ENCODE results near the gene HPCAL1.
A peak's percentile ranks its signal among the peaks of the same experiment; 100 is the strongest.

Gene HPCAL1

DNA sequence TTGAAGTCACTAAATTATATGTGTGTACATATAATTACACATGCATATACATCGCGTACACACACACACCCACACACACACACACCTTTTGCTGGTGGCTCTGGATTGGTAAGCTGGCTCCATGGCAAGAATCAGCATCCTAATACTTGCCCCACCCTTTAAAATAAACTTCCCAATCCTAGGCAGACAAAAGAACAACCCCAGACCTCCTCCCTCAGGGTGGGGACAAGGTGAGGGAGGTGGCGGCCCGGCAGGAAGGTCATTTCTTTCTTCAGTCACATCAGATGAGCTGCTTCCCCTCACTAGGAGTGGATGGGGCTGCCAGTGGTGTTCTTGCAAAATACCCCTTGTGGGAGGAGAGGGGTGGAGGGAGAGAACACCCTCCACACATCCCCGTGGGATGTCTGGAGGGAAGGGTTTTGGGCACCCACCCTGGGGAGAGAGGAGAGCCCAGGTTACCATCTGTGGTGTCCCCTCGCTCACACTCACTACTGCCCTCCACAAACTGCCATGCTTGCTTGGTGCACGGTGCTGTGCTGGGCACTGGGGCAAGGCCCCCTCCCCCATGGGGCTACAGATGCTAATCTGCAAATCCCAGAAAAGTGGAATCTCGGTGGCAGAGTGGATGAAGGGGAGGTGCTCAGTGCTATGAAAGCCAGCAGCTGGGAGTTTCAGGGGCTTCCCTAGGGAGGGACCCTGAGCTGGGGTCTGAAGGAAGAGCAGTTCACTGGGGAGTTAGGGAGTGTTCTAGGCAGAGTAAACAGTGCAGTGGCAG, 81.4 kb downstream of the HPCAL1 start:
- Histone ChIP-seq H3K79me2 (ENCODE audit: control insufficient read depth, insufficient read depth, low read length, unreplicated experiment) (peaks cover 71% of the 10 kb centered on the region), H3K36me3 (ENCODE audit: insufficient read depth, low read length) (no peaks in the 10 kb centered on the region), H3K4me3 (ENCODE audit: low read depth, low read length) (no peak overlapping the region), H3K4me1 (ENCODE audit: control insufficient read depth, insufficient read depth, low read length, unreplicated experiment) (peaks cover 43% of the 10 kb centered on the region), H3K27ac (ENCODE audit: low read depth, low read length) (no peak overlapping the region), H2AFZ (ENCODE audit: low read length, unreplicated experiment) (no peak overlapping the region), H3K27me3 (ENCODE audit: insufficient read depth, low read length) (no peaks in the 10 kb centered on the region)

- Histone ChIP-seq H3K36me3 (ENCODE audit: insufficient read depth, low read length) (no peaks in the 10 kb centered on the region), H3K27me3 (ENCODE audit: insufficient read depth, low read length) (no peaks in the 10 kb centered on the region), H3K27ac (ENCODE audit: low read depth, low read length) (no peak overlapping the region), H3K4me3 (ENCODE audit: low read depth, low read length) (no peak overlapping the region), H3K4me1 (ENCODE audit: control insufficient read depth, insufficient read depth, low read length, unreplicated experiment) (peaks cover 46% of the 10 kb centered on the region), H2AFZ (ENCODE audit: low read length, unreplicated experiment) (no peak overlapping the region), H3K79me2 (ENCODE audit: control insufficient read depth, insufficient read depth, low read length, unreplicated experiment) (peaks cover 77% of the 10 kb centered on the region)
Observed at GRCh38 chr2:10385501-10385900, 82.8 kb downstream of the HPCAL1 start.

GRCh38 chr2:10385933-10386773, 83.4 kb downstream of the HPCAL1 start:
- Histone ChIP-seq H2AFZ (ENCODE audit: low read length, unreplicated experiment) (no peak overlapping the region), H3K4me3 (ENCODE audit: low read depth, low read length) (no peak overlapping the region), H3K36me3 (ENCODE audit: insufficient read depth, low read length) (no peaks in the 10 kb centered on the region), H3K27me3 (ENCODE audit: insufficient read depth, low read length) (no peaks in the 10 kb centered on the region), H3K79me2 (ENCODE audit: control insufficient read depth, insufficient read depth, low read length, unreplicated experiment) (peaks cover 77% of the 10 kb centered on the region), H3K4me1 (ENCODE audit: control insufficient read depth, insufficient read depth, low read length, unreplicated experiment) (peaks cover 48% of the 10 kb centered on the region), H3K27ac (ENCODE audit: low read depth, low read length) (0 out of 2 replicates have a peak overlapping the region, but pooled peaks have one; percentile 14)

DNA sequence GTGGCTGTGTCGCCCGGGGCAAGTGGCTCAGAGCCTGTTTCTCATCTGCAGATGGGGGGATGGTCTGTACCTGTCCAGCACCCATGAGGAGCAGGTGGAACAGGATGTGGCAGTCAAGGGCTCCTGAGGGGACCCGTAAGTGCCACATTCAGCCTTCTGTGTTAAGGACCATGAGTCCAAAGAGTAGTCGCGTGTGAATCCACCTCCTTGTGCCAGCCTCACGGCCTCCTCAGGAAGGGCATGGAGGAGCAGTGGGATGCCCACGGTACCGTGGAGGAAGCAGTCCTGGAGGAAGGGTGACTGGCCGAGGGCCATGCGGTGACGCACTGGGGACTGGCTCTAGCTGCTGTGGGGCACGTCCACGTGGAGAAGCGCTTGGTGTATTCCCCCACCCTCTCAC, 84.3 kb downstream of the HPCAL1 start:
- Histone ChIP-seq H3K36me3 (ENCODE audit: insufficient read depth, low read length) (no peaks in the 10 kb centered on the region), H3K27me3 (ENCODE audit: insufficient read depth, low read length) (no peaks in the 10 kb centered on the region), H2AFZ (ENCODE audit: low read length, unreplicated experiment) (no peak overlapping the region), H3K4me3 (ENCODE audit: low read depth, low read length) (no peak overlapping the region), H3K79me2 (ENCODE audit: control insufficient read depth, insufficient read depth, low read length, unreplicated experiment) (peaks cover 71% of the 10 kb centered on the region), H3K4me1 (ENCODE audit: control insufficient read depth, insufficient read depth, low read length, unreplicated experiment) (peaks cover 48% of the 10 kb centered on the region), H3K27ac (ENCODE audit: low read depth, low read length) (no peak overlapping the region)

DNA sequence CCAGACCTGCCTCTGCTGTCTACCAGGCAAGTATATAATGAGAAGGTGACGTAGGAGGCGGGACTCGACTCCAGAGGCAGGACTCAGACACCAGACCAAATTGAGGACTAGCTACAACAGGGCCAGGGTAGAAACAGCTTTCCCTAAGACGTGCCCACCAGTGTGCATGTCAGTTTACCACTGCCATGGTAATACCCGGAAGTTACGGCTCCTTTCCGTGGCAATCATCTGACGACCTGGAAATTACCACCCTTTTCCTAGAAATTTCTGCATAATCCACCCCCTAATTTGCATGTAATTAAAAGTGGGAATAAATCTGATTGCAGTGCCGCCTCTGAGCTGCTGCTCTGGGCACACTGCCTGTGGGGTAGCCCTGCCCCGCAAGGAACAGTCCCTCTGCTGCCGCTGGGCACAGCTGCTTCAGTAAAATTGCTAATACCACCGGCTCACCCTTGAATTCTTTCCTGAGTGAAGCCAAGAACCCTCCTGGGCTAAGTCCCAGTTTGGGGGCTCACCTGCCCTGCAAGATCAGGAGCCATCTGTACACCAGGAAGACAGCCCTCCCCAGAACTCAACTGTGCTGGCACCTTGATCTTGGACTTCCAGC, 86.4 kb downstream of the HPCAL1 start:
- H2AFZ ChIP-seq (ENCODE audit: low read length, unreplicated experiment), result no peak overlapping the region
- no peak overlapping the region for H3K4me3 ChIP-seq (ENCODE audit: low read depth, low read length)
- H3K27ac ChIP-seq (ENCODE audit: low read depth, low read length), result no peak overlapping the region
- peaks cover 42% of the 10 kb centered on the region for H3K4me1 ChIP-seq (ENCODE audit: control insufficient read depth, insufficient read depth, low read length, unreplicated experiment)
- no peaks in the 10 kb centered on the region for H3K36me3 ChIP-seq (ENCODE audit: insufficient read depth, low read length)
- H3K27me3 ChIP-seq (ENCODE audit: insufficient read depth, low read length), result no peaks in the 10 kb centered on the region
- H3K79me2 ChIP-seq (ENCODE audit: control insufficient read depth, insufficient read depth, low read length, unreplicated experiment), result peaks cover 67% of the 10 kb centered on the region

DNA sequence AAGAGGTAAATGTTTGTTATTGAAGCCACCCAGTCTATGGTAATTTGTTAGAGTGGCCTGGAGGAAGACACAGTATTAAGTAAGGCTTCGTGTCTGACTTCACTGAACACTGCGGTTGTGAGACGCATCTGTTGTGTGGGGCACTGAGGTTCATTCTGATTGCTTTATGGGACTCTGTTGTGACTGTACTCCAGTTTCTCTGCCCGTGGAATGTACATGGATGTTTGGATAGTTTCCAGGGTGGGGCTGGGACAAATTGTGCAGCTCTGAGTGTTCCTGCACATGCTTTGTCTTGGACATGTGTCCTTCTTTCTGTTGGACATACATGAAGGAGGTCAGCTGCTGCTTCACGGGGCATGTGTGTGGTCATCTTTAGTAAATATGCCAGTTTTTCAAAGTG, 86.9 kb downstream of the HPCAL1 start:
- no peak overlapping the region for H2AFZ ChIP-seq (ENCODE audit: low read length, unreplicated experiment)
- H3K4me1 ChIP-seq (ENCODE audit: control insufficient read depth, insufficient read depth, low read length, unreplicated experiment), result peaks cover 39% of the 10 kb centered on the region
- H3K4me3 ChIP-seq (ENCODE audit: low read depth, low read length), result peak overlapping the region; percentile 16; the same call in 1 of the 2 replicates
- H3K79me2 ChIP-seq (ENCODE audit: control insufficient read depth, insufficient read depth, low read length, unreplicated experiment), result peaks cover 69% of the 10 kb centered on the region
- peak overlapping the region; percentile 46; the same call in 1 of the 2 replicates for H3K27ac ChIP-seq (ENCODE audit: low read depth, low read length)
- no peaks in the 10 kb centered on the region for H3K27me3 ChIP-seq (ENCODE audit: insufficient read depth, low read length)
- H3K36me3 ChIP-seq (ENCODE audit: insufficient read depth, low read length), result no peaks in the 10 kb centered on the region

DNA sequence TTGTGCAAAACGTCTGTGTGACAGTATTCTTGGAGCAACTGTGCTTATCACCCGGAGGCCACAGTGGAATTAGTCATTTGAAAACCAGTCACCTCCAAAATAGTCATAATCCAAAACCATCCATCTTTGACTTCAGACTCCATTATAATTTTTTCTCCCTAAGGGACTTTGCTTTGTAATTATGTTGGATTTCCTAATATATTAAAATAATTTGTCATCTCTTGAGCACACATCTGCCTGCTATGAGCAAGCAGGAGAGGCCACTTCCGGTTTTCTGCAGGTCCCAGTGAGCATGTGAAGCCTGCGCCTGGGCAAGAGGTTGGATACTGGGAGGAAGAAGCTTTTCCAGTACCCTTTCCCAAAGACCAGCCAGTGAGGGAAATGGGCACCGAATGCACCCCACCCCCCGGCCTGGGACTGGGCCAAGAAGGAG, 87.7 kb downstream of the HPCAL1 start:
- Histone ChIP-seq H3K79me2 (ENCODE audit: control insufficient read depth, insufficient read depth, low read length, unreplicated experiment) (peaks cover 68% of the 10 kb centered on the region), H3K4me1 (ENCODE audit: control insufficient read depth, insufficient read depth, low read length, unreplicated experiment) (peaks cover 35% of the 10 kb centered on the region)

DNA sequence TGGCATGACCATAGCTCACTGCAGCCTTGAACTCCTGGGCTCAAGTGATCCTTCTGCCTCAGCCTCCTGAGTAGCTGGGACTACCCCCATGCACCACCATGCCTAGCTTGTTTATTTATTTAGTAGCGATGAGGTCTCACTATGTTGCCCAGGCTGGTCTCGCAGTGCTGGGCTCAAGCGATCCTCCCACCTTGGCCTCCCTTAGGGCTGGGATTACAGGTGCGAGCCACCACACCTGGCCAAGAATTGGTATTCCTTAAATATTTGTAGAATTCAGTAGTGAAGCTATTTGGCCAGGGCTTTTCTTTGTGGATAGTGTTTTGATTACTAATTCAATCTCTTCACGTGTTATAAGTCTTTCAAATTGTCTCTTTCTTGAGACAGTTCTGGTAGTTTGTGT, 89.4 kb downstream of the HPCAL1 start:
- Histone ChIP-seq H2AFZ (ENCODE audit: low read length, unreplicated experiment) (no peak overlapping the region), H3K27ac (ENCODE audit: low read depth, low read length) (no peak overlapping the region), H3K4me1 (ENCODE audit: control insufficient read depth, insufficient read depth, low read length, unreplicated experiment) (peaks cover 22% of the 10 kb centered on the region), H3K36me3 (ENCODE audit: insufficient read depth, low read length) (no peaks in the 10 kb centered on the region), H3K79me2 (ENCODE audit: control insufficient read depth, insufficient read depth, low read length, unreplicated experiment) (peaks cover 62% of the 10 kb centered on the region), H3K27me3 (ENCODE audit: insufficient read depth, low read length) (no peaks in the 10 kb centered on the region), H3K4me3 (ENCODE audit: low read depth, low read length) (no peak overlapping the region)

More for the DNA sequence above, 87.7 kb downstream of the HPCAL1 start:
- Histone ChIP-seq H2AFZ (ENCODE audit: low read length, unreplicated experiment) (no peak overlapping the region), H3K36me3 (ENCODE audit: insufficient read depth, low read length) (no peaks in the 10 kb centered on the region), H3K27me3 (ENCODE audit: insufficient read depth, low read length) (no peaks in the 10 kb centered on the region), H3K4me3 (ENCODE audit: low read depth, low read length) (peak overlapping the region; percentile 16; the same call in 1 of the 2 replicates), H3K27ac (ENCODE audit: low read depth, low read length) (peak overlapping the region; percentile 46; the same call in 1 of the 2 replicates)

GRCh38 chr2:10392548-10392947, 89.8 kb downstream of the HPCAL1 start:
- no peak overlapping the region for H2AFZ ChIP-seq (ENCODE audit: low read length, unreplicated experiment)
- no peak overlapping the region for H3K27ac ChIP-seq (ENCODE audit: low read depth, low read length)
- peaks cover 58% of the 10 kb centered on the region for H3K79me2 ChIP-seq (ENCODE audit: control insufficient read depth, insufficient read depth, low read length, unreplicated experiment)
- H3K4me3 ChIP-seq (ENCODE audit: low read depth, low read length), result no peak overlapping the region
- H3K27me3 ChIP-seq (ENCODE audit: insufficient read depth, low read length), result no peaks in the 10 kb centered on the region
- H3K4me1 ChIP-seq (ENCODE audit: control insufficient read depth, insufficient read depth, low read length, unreplicated experiment), result peaks cover 22% of the 10 kb centered on the region
- no peaks in the 10 kb centered on the region for H3K36me3 ChIP-seq (ENCODE audit: insufficient read depth, low read length)

DNA sequence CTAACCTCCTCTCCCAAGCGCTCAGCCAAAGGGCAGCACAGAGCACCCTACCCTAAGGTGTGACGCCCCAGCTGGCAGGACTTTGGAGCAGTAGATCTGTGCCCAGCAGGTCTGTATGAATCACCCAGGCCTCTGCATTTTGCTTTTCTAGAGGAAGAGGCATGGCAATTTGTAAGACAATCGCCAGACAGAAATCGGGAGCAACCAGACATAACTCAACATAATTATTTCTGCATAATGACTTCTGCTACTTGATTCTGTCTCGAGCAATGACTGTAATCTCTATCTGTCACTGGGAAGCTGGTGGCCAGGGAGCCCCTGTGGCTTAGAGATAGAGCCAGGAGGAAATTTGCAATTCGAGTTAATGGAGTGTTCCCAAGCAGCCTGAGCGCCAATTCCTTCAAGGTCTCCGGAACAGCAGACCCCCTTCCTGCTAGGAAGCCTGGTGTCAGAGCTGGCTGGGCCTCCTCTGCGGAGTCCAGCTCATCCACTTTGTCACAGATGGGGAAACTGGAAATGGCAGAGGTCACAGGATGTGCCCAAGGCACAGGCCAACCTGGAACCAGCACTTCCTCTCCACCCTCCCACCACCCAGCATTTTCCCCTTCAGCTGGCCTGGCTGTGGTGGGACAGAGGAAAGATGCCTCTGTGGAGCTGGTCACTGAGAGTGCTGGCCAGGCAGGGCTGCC, 90.4 kb downstream of the HPCAL1 start:
- Histone ChIP-seq H3K27ac (ENCODE audit: low read depth, low read length) (no peak overlapping the region), H3K79me2 (ENCODE audit: control insufficient read depth, insufficient read depth, low read length, unreplicated experiment) (peaks cover 56% of the 10 kb centered on the region), H3K4me3 (ENCODE audit: low read depth, low read length) (no peak overlapping the region), H3K4me1 (ENCODE audit: control insufficient read depth, insufficient read depth, low read length, unreplicated experiment) (peaks cover 22% of the 10 kb centered on the region), H3K36me3 (ENCODE audit: insufficient read depth, low read length) (peaks cover 2% of the 10 kb centered on the region; the same call in 1 of the 2 replicates), H2AFZ (ENCODE audit: low read length, unreplicated experiment) (no peak overlapping the region), H3K27me3 (ENCODE audit: insufficient read depth, low read length) (no peaks in the 10 kb centered on the region)
